Upper lobe of left lung (tissue), 6 donors: Measurements from ENCODE around the gene TPMT. TPM values are rescaled to one million over a fixed set of nuclear protein-coding genes. Genes with fewer than 3 reads are reported as not detected.

Experiments used
- ATAC-seq, 2 donors: fragments of 200-7000 bp; cut with Tn5 transposase; one replicate each; pipeline ENCODE4 v1.9.1; 2022; ENCODE audit warnings: mild to moderate bottlenecking in 2 of 2, moderate library complexity in 2 of 2; ENCODE audit not compliant: low FRiP score in 2 of 2
- DNase-seq, 2 donors: peaks; one replicate each; pipeline ENCODE4 v3.0.0-alpha.2; 2019 to 2020
- H3K27ac ChIP-seq, 4 donors: fragments of 200-600 bp; sonication (generic); one replicate each; pipeline ENCODE4 v1.5.1; 2016 to 2019
- H3K27me3 ChIP-seq, 4 donors: fragments of 200-600 bp; sonication (generic); one replicate each; pipeline ENCODE4 v1.5.1; 2017 to 2019
- H3K36me3 ChIP-seq, 4 donors: fragments of 200-600 bp; sonication (generic); one replicate each; pipeline ENCODE4 v1.5.1; 2016 to 2019
- H3K4me1 ChIP-seq, 4 donors: fragments of 200-600 bp; sonication (generic); one replicate each; pipeline ENCODE4 v1.5.1; 2018 to 2019
- H3K4me3 ChIP-seq, 4 donors: fragments of 200-600 bp; sonication (generic); one replicate each; pipeline ENCODE4 v1.5.1; 2017 to 2019; ENCODE audit warnings: mild to moderate bottlenecking in 2 of 4, moderate library complexity in 1 of 4
- H3K9me3 ChIP-seq, 4 donors: fragments of 200-600 bp; sonication (generic); one replicate each; pipeline ENCODE4 v1.5.1; 2018 to 2019
- CTCF ChIP-seq, 6 experiments: fragments of 450-650 bp in 4 of 6; fragments of 200-600 bp in 2 of 6; sonication (generic) in 2 of 6; IDR thresholded peaks; one replicate each; pipeline ENCODE4 v1.5.1; 2016 to 2019; ENCODE audit warnings: antibody characterized with exemption in 6 of 6
- EP300 ChIP-seq, 4 donors: sonication (generic); formaldehyde crosslinking; IDR thresholded peaks; one replicate each; pipeline ENCODE4 v1.5.1; 2017; ENCODE audit warnings: antibody characterized with exemption in 4 of 4, control low read depth in 2 of 4
- POLR2A ChIP-seq, 4 donors: fragments of 450-650 bp; IDR thresholded peaks; one replicate each; pipeline ENCODE4 v1.5.1; 2016 to 2017; ENCODE audit warnings: antibody characterized with exemption in 4 of 4, mild to moderate bottlenecking in 2 of 4
- POLR2AphosphoS5 ChIP-seq, 2 donors: sonication (generic); formaldehyde crosslinking; IDR thresholded peaks; one replicate each; pipeline ENCODE4 v1.5.1; 2017; ENCODE audit warnings: antibody characterized with exemption in 2 of 2
- WGBS, 2 donors: methylation state at CpG; one replicate each; pipeline ENCODE4 v1.1.5; 2017 to 2018; 5-methylcytosine and 5-hydroxymethylcytosine counted together
- total RNA-seq, 6 donors: library from RNA; depleted of rRNA in 4 of 6; stranded (reverse); fragments of >200 nt in 4 of 6; gene quantifications; one replicate each; pipeline versions ENCODE4 v1.1.0 to v1.2.1, GENCODE V29; 2016 to 2021
- donor health status: DM: no; HTN: no; CAD: no; lungs with moderate emphysema.
- donor health status: DM: no; HTN: yes; CAD: no; lungs with severe emphysema.

The TPMT gene
- total RNA-seq, 6 donors from 2014 or later, result 5.2 to 12.2 (median 10.7) TPM

GRCh38 chr6:18187701-18188100 is 32.8 kb upstream of the TPMT start:
- DNase-seq, result peak in 1 of 2 donors; percentile 39
- Histone ChIP-seq H3K27me3 (no peaks in the 10 kb centered on the region), H3K9me3 (no peaks in the 10 kb centered on the region), H3K4me3 (no peak overlapping the region), H3K27ac (no peak overlapping the region), H3K4me1 (peaks cover 0 to 12% (median 4%) of the 10 kb centered on the region in 4 donors), H3K36me3 (peaks cover 0 to 32% (median 6%) of the 10 kb centered on the region in 4 donors)
- ATAC-seq, result no peak
- 91 to 98% methylated on average over 10 of the region's 10 CpGs for WGBS, 2 donors
- TF ChIP-seq CTCF (IDR thresholded peaks at IDR 0.05) (no peak), POLR2A (IDR thresholded peaks at IDR 0.05) (no peak), EP300 (IDR thresholded peaks at IDR 0.05) (no peak), POLR2AphosphoS5 (IDR thresholded peaks at IDR 0.05) (no peak)

- Histone ChIP-seq H3K4me1 (peaks cover 0 to 12% (median 4%) of the 10 kb centered on the region in 4 donors), H3K27me3 (no peaks in the 10 kb centered on the region), H3K4me3 (no peak overlapping the region), H3K27ac (peak overlapping the region; percentile 7 to 43 (median 20)), H3K36me3 (peaks cover 0 to 32% (median 6%) of the 10 kb centered on the region in 4 donors), H3K9me3 (no peaks in the 10 kb centered on the region)
- DNase-seq (no peak), ATAC-seq (no peak)
- 67 to 79% methylated on average over 4 of the region's 4 CpGs for WGBS, 2 donors
- TF ChIP-seq POLR2A (IDR thresholded peaks at IDR 0.05) (no peak), EP300 (IDR thresholded peaks at IDR 0.05) (no peak), POLR2AphosphoS5 (IDR thresholded peaks at IDR 0.05) (no peak), CTCF (IDR thresholded peaks at IDR 0.05) (no peak)
These were observed 31.8 kb upstream of the TPMT start for GRCh38 chr6:18186540-18187250.

GRCh38 chr6:18186033-18186432 is 31.2 kb upstream of the TPMT start:
- Histone ChIP-seq H3K36me3 (peaks cover 0 to 25% (median 3%) of the 10 kb centered on the region in 4 donors), H3K4me1 (peaks cover 0 to 12% (median 4%) of the 10 kb centered on the region in 4 donors), H3K27ac (peak overlapping the region; percentile 7 to 43 (median 20)), H3K4me3 (no peak overlapping the region), H3K9me3 (no peaks in the 10 kb centered on the region), H3K27me3 (no peaks in the 10 kb centered on the region)
- DNase-seq (peak in 1 of 2 donors; percentile 84), ATAC-seq (peak in 1 of 2 donors; percentile 84)
- WGBS, 2 donors, result 37 to 41% methylated on average over 2 of the region's 2 CpGs
- peak in 1 of 2 donors; percentile 17 for TF ChIP-seq POLR2AphosphoS5 (IDR thresholded peaks at IDR 0.05)
- no peak for TF ChIP-seq EP300 (IDR thresholded peaks at IDR 0.05)
- no peak for TF ChIP-seq CTCF (IDR thresholded peaks at IDR 0.05)

GRCh38 chr6:18185624-18186023 is 30.7 kb upstream of the TPMT start:
- DNase-seq (no peak), ATAC-seq (no peak)
- WGBS, 2 donors, result 56 to 62% methylated on average over 1 of the region's 1 CpG
- Histone ChIP-seq H3K27ac (peak overlapping the region in 2 of 4 donors; percentile 7 to 43), H3K9me3 (no peaks in the 10 kb centered on the region), H3K27me3 (no peaks in the 10 kb centered on the region), H3K4me3 (no peak overlapping the region), H3K4me1 (peaks cover 0 to 12% (median 4%) of the 10 kb centered on the region in 4 donors), H3K36me3 (peaks cover 0 to 23% (median 2%) of the 10 kb centered on the region in 4 donors)
- no peak for TF ChIP-seq CTCF (IDR thresholded peaks at IDR 0.05)

GRCh38 chr6:18183766-18184165 is 28.9 kb upstream of the TPMT start:
- no peak for DNase-seq
- WGBS, 2 donors, result 57 to 80% methylated on average over 4 of the region's 4 CpGs

More at GRCh38 chr6:18183766-18184165, 28.9 kb upstream of the TPMT start:
- H3K9me3 ChIP-seq, result no peaks in the 10 kb centered on the region
- H3K4me1 ChIP-seq, result peaks cover 0 to 12% (median 4%) of the 10 kb centered on the region in 4 donors
- ATAC-seq, result no peak
- TF ChIP-seq EP300 (IDR thresholded peaks at IDR 0.05) (no peak), CTCF (IDR thresholded peaks at IDR 0.05) (no peak), POLR2AphosphoS5 (IDR thresholded peaks at IDR 0.05) (no peak)
- no peaks in the 10 kb centered on the region for H3K27me3 ChIP-seq
- no peak overlapping the region for H3K27ac ChIP-seq
- H3K36me3 ChIP-seq, result peaks cover 0 to 23% (median 2%) of the 10 kb centered on the region in 4 donors
- no peak overlapping the region for H3K4me3 ChIP-seq
